ENCODE measurements around the gene CCDC71. TPM values are rescaled to one million over a fixed set of nuclear protein-coding genes. Genes with fewer than 3 reads are reported as not detected.

The CCDC71 gene
- total RNA-seq, 2 experiments from 2014 or later, result 19.5 to 22.2 TPM

DNA sequence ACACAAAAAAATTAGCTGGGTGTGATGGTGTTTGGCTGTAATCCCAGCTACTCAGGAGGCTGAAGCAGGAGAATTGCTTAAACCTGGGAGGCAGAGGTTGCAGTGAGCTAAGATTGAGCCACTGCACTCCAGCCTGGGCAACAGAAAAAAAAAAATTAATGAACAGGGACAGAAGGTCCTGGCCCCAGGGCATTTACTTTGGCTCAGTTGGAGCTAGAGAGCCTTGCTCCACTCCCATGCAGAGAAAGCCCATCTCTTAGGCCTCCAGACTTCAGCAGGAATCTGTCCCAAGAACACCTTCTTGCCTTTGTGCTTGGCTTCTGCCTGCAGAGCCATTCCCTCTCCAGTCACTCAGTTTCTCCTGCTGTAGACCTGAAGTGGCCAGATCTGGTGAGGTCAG is 14.0 kb upstream of the CCDC71 start:
- Mint-ChIP-seq H3K4me1 (no peaks in the 10 kb centered on the region), H3K27me3 (peaks cover 7% of the 10 kb centered on the region), H3K27ac (no peak overlapping the region), H3K36me3 (ENCODE audit: low read depth) (no peaks in the 10 kb centered on the region), H3K4me3 (no peak overlapping the region), H3K9me3 (ENCODE audit: low read depth) (no peaks in the 10 kb centered on the region)
- intact Hi-C loops (cut with DNase I, micrococcal nuclease), result no loop called here
- POLR2A ChIA-PET, result no interaction called here
- no peak for DNase-seq
- ATAC-seq, result no peak
- CTCF ChIA-PET, result interaction anchor here (0.6 to 1.6 kb wide), 4 partner anchors 9 to 15 kb away, joined by 3 to 6 read pairs (median 4); partner anchors contain the start of gene KLHDC8B

DNA sequence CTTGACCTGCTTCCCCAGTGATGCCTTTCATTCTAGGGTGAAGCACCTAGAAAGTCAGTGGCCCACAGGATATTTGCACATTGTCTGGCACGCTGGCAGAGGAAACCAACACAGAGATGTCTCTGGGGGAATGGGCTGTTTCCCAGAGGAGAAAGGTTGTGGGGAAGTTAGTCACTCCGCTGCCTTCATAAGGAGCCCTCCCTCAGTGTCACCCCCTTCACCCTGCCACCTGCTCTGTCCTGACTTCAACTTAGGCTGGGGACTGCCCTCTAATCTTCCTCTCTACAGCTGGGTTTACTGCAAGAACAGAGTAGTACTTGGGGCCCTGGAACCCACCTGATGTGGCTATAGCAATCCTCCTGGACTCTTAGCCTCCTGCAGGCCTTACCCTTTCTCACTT is 10.9 kb upstream of the CCDC71 start:
- CTCF ChIA-PET, result interaction anchor here (0.6 kb wide), 1 partner anchor 154 kb away, joined by 3 read pairs; no protein-coding TSS in a partner anchor

GRCh38 chr3:49175530-49175929 is 9.4 kb upstream of the CCDC71 start:
- no peak overlapping the region for H3K27ac Mint-ChIP-seq
- H3K4me1 Mint-ChIP-seq, result peaks cover 9% of the 10 kb centered on the region
- peaks cover 5% of the 10 kb centered on the region for H3K27me3 Mint-ChIP-seq
- ChIA-PET CTCF (interaction anchor here (0.5 to 0.6 kb wide), 2 partner anchors 75 to 233 kb away, joined by 3 read pairs; no protein-coding TSS in a partner anchor), POLR2A (no interaction called here)
- ATAC-seq (no peak), DNase-seq (no peak)
- H3K36me3 Mint-ChIP-seq (ENCODE audit: low read depth), result no peaks in the 10 kb centered on the region
- H3K9me3 Mint-ChIP-seq (ENCODE audit: low read depth), result no peaks in the 10 kb centered on the region
- H3K4me3 Mint-ChIP-seq, result no peak overlapping the region
- intact Hi-C loops (cut with DNase I, micrococcal nuclease), result no loop called here

More for the DNA sequence above, 10.9 kb upstream of the CCDC71 start:
- H3K27ac Mint-ChIP-seq, result no peak overlapping the region
- POLR2A ChIA-PET, result no interaction called here
- no peak overlapping the region for H3K4me3 Mint-ChIP-seq
- no peaks in the 10 kb centered on the region for H3K9me3 Mint-ChIP-seq (ENCODE audit: low read depth)
- H3K27me3 Mint-ChIP-seq, result peaks cover 7% of the 10 kb centered on the region
- peaks cover under 1% of the 10 kb centered on the region for H3K4me1 Mint-ChIP-seq
- H3K36me3 Mint-ChIP-seq (ENCODE audit: low read depth), result no peaks in the 10 kb centered on the region
- intact Hi-C loops (cut with DNase I, micrococcal nuclease), result no loop called here
- ATAC-seq, result no peak
- DNase-seq, result no peak

- ChIA-PET CTCF (interaction anchor here (0.7 to 1.7 kb wide), 3 partner anchors 10 to 1152 kb away, joined by 3 to 4 read pairs (median 4); no protein-coding TSS in a partner anchor), POLR2A (no interaction called here)
- Mint-ChIP-seq H3K4me3 (no peak overlapping the region), H3K27ac (no peak overlapping the region), H3K9me3 (ENCODE audit: low read depth) (no peaks in the 10 kb centered on the region), H3K36me3 (ENCODE audit: low read depth) (no peaks in the 10 kb centered on the region), H3K4me1 (peaks cover 11% of the 10 kb centered on the region), H3K27me3 (peaks cover 3% of the 10 kb centered on the region)
- intact Hi-C loops (cut with DNase I, micrococcal nuclease), result no loop called here
- DNase-seq (no peak), ATAC-seq (no peak)
Measured at GRCh38 chr3:49174397-49174985, 8.4 kb upstream of the CCDC71 start.

DNA sequence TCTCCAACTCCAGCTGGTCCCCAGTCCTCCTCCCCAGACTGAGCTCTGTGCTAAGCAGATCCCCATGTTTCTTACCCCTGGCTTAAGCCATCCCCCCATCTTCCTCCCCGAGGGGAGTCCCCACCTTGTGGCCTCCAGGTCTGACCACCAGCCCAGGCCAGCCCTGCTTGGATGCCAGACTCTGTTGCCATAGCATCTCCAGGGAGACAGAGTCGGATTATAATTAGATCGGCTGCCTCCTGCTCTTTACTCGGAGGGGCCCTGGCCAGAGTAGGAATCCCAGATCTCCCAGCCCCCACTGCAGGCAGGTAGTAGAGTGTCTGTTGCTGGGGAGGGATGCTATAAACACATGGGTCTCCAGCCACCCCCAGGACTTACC is 7.7 kb upstream of the CCDC71 start:
- H3K36me3 Mint-ChIP-seq (ENCODE audit: low read depth), result no peaks in the 10 kb centered on the region
- H3K27ac Mint-ChIP-seq, result no peak overlapping the region
- CTCF ChIA-PET, result interaction anchor here (0.5 to 1.7 kb wide), 2 partner anchors 9 to 349 kb away, joined by 3 to 4 read pairs; no protein-coding TSS in a partner anchor
- no peak for ATAC-seq
- H3K9me3 Mint-ChIP-seq (ENCODE audit: low read depth), result no peaks in the 10 kb centered on the region
- POLR2A ChIA-PET, result no interaction called here
- DNase-seq, result no peak
- no peak overlapping the region for H3K4me3 Mint-ChIP-seq
- intact Hi-C loops (cut with DNase I, micrococcal nuclease), result no loop called here
- no peaks in the 10 kb centered on the region for H3K27me3 Mint-ChIP-seq
- H3K4me1 Mint-ChIP-seq, result peaks cover 11% of the 10 kb centered on the region

GRCh38 chr3:49173116-49173791 is 7.1 kb upstream of the CCDC71 start:
- CTCF ChIA-PET, result interaction anchor here (0.5 to 1.7 kb wide), 4 partner anchors 9 to 348 kb away, joined by 3 to 4 read pairs (median 3); no protein-coding TSS in a partner anchor
- Mint-ChIP-seq H3K36me3 (ENCODE audit: low read depth) (no peaks in the 10 kb centered on the region), H3K4me1 (peaks cover 11% of the 10 kb centered on the region), H3K27me3 (no peaks in the 10 kb centered on the region), H3K9me3 (ENCODE audit: low read depth) (no peaks in the 10 kb centered on the region), H3K4me3 (no peak overlapping the region), H3K27ac (no peak overlapping the region)
- intact Hi-C loops (cut with DNase I, micrococcal nuclease), result no loop called here
- POLR2A ChIA-PET, result no interaction called here
- no peak for ATAC-seq
- no peak for DNase-seq

DNA sequence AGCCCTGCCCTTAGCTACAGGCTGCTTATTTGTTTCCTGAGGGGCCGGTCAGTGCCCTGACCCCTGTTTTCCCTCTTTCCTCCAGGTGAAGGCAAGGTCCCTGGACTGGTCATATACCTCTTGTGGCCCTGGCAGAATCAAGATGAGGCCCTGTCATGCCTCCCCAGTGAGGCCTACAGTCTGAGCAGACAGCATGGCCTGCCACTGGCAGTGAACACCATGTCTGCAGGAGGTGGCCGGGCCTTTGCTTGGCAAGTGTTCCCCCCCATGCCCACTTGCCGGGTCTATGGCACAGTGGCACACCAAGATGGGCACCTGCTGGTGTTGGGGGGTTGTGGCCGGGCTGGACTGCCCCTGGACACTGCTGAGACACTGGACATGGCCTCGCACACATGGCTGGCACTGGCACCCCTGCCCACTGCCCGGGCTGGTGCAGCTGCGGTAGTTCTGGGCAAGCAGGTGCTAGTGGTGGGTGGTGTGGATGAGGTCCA is 6.5 kb upstream of the CCDC71 start:
- POLR2A ChIA-PET, result no interaction called here
- no peak overlapping the region for H3K27ac Mint-ChIP-seq
- H3K4me3 Mint-ChIP-seq, result no peak overlapping the region
- no peaks in the 10 kb centered on the region for H3K9me3 Mint-ChIP-seq (ENCODE audit: low read depth)
- ATAC-seq (no peak), DNase-seq (no peak)
- H3K27me3 Mint-ChIP-seq, result no peaks in the 10 kb centered on the region
- CTCF ChIA-PET, result interaction anchor here (0.7 to 1.3 kb wide), 2 partner anchors 277 to 291 kb away, joined by 3 read pairs; no protein-coding TSS in a partner anchor
- peaks cover 11% of the 10 kb centered on the region for H3K4me1 Mint-ChIP-seq
- intact Hi-C loops (cut with DNase I, micrococcal nuclease), result no loop called here
- H3K36me3 Mint-ChIP-seq (ENCODE audit: low read depth), result no peaks in the 10 kb centered on the region

DNA sequence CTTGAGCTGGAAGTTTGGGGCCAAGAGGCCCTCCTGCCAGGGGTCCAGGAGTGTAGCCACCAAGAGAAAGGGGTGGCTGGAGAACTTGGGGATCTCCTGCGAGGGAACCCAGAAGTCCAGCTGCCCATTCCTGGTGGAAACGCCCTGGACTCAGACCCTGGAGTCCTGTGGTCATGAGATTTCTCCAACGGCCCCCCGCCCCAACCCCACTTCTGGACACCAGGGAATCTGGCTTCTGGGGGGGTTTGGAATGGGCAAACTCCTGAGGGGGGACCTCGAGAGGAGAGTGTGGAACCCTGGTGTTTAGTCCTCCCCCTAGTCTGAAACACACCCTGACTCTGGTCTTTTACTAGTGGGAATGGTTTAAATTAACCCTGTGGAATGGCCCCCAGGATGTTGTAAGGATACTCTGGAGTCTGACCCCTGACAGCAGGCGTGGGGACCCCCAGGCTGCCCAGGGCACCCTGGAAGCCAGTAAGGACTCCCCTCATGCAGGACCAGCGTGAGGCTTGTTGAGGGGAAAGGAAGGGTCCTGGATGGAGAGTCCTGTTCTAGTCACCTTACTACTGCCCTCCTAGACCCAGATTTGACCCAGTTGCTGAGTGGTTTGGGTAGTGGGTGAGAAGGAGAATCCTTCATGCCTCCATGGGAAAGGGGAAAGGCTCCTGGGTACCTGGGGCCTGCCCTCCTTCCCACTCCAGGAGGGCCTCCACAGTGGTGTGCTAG is 5.8 kb upstream of the CCDC71 start:
- peak overlapping the region; percentile 19 for H3K4me3 Mint-ChIP-seq
- intact Hi-C loops (cut with DNase I, micrococcal nuclease), result loop anchor here (1.0 kb wide), 4 partner anchors 105 to 298 kb away; partner anchors contain the start of genes C3orf62 (in 1 of the 2), DAG1 (in 1 of the 2) and USP4 (in 1 of the 2)
- DNase-seq, result no peak
- no peaks in the 10 kb centered on the region for H3K9me3 Mint-ChIP-seq (ENCODE audit: low read depth)
- no peaks in the 10 kb centered on the region for H3K27me3 Mint-ChIP-seq
- no peak for ATAC-seq
- POLR2A ChIA-PET, result no interaction called here
- no peak overlapping the region for H3K27ac Mint-ChIP-seq
- H3K36me3 Mint-ChIP-seq (ENCODE audit: low read depth), result no peaks in the 10 kb centered on the region
- CTCF ChIA-PET, result interaction anchor here (0.7 to 2.5 kb wide), 9 partner anchors 9 to 752 kb away, joined by 3 to 12 read pairs (median 4); partner anchors contain the start of gene WDR6
- H3K4me1 Mint-ChIP-seq, result peaks cover 11% of the 10 kb centered on the region

GRCh38 chr3:49171119-49171774 is 5.1 kb upstream of the CCDC71 start, which contains the start of gene KLHDC8B:
TSS of gene KLHDC8B (plus strand) at chr3:49171598. CDS start at chr3:49172770, 1,172 bp downstream.
- Mint-ChIP-seq H3K9me3 (ENCODE audit: low read depth) (no peaks in the 10 kb centered on the region), H3K27ac (peak within 1 kb of the TSS; percentile 76), H3K4me1 (peaks cover 17% of the 10 kb centered on the region), H3K36me3 (ENCODE audit: low read depth) (peaks cover 4% of the 10 kb centered on the region), H3K27me3 (no peaks in the 10 kb centered on the region), H3K4me3 (peak within 1 kb of the TSS; percentile 78)
- ATAC-seq (peak; percentile 87), DNase-seq (peak; percentile 92)
- intact Hi-C loops (cut with DNase I, micrococcal nuclease), result loop anchor here (1.0 kb wide), 4 partner anchors 106 to 299 kb away; partner anchors contain the start of genes C3orf62 (in 1 of the 2), DAG1 (in 1 of the 2) and USP4 (in 1 of the 2)
- CTCF ChIA-PET, result interaction anchor here (0.6 to 2.5 kb wide), 16 partner anchors 10 to 790 kb away, joined by 3 to 12 read pairs (median 4); partner anchors contain the start of gene WDR6
- POLR2A ChIA-PET, result interaction anchor here (0.6 kb wide), 1 partner anchor 278 kb away, joined by 3 read pairs; no protein-coding TSS in a partner anchor

GRCh38 chr3:49170744-49171118 is 4.6 kb upstream of the CCDC71 start:
- H3K27me3 Mint-ChIP-seq, result no peaks in the 10 kb centered on the region
- DNase-seq (no peak), ATAC-seq (no peak)
- peaks cover 6% of the 10 kb centered on the region for H3K36me3 Mint-ChIP-seq (ENCODE audit: low read depth)
- intact Hi-C loops (cut with DNase I, micrococcal nuclease), result loop anchor here (1.0 kb wide), 4 partner anchors 107 to 300 kb away; partner anchors contain the start of genes C3orf62 (in 1 of the 2), DAG1 (in 1 of the 2) and USP4 (in 1 of the 2)
- peaks cover 18% of the 10 kb centered on the region for H3K4me1 Mint-ChIP-seq
- CTCF ChIA-PET, result interaction anchor here (0.6 to 2.5 kb wide), 19 partner anchors 9 to 791 kb away, joined by 3 to 12 read pairs (median 4); partner anchors contain the start of gene USP19
- no peaks in the 10 kb centered on the region for H3K9me3 Mint-ChIP-seq (ENCODE audit: low read depth)
- peak overlapping the region; percentile 78 for H3K4me3 Mint-ChIP-seq
- POLR2A ChIA-PET, result interaction anchor here (0.6 kb wide), 1 partner anchor 278 kb away, joined by 3 read pairs; no protein-coding TSS in a partner anchor
- peak overlapping the region; percentile 76 for H3K27ac Mint-ChIP-seq
